NCI-H1417 treated with DMSO at 0.1 percent for 48 hours (cell line): ENCODE results near the gene PCDHB15.
"Not testable (repeated sequence)": the region's sequence is repeated elsewhere in the genome, so short reads cannot be mapped to it uniquely, and the experiment has no call there.

Experiments used
- DNase-seq: peaks from one replicate; lab custom pipeline; 2025; lab: John Stamatoyannopoulos, UW

Gene PCDHB15

GRCh38 chr5:141247434-141247833 lies 2.2 kb downstream of the PCDHB15 start:
- not testable (repeated sequence) for DNase-seq

- no peak for DNase-seq
Observed at GRCh38 chr5:141250576-141250975, 5.4 kb downstream of the PCDHB15 start.

GRCh38 chr5:141258464-141258863 lies 13.3 kb downstream of the PCDHB15 start:
- no peak for DNase-seq

DNA sequence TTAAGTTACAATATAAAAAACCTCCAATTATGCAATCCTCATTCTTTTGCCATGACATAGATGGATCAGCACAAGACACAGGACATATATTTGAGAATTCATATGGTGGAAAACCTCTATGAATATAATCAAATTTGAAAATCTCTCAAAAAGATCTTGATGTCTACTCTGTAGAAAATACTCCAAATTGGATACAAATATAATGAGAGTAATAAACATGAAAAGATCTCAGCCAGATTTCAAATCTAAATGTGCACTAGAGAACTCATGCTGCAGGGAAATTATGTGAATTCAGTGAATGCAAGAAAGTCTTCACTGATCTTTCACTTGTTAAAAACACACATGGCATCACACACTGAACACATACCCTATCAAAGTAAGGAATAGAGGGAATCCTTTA lies 13.8 kb downstream of the PCDHB15 start:
- DNase-seq = no peak

GRCh38 chr5:141260458-141261237 lies 15.5 kb downstream of the PCDHB15 start:
- no peak for DNase-seq

DNA sequence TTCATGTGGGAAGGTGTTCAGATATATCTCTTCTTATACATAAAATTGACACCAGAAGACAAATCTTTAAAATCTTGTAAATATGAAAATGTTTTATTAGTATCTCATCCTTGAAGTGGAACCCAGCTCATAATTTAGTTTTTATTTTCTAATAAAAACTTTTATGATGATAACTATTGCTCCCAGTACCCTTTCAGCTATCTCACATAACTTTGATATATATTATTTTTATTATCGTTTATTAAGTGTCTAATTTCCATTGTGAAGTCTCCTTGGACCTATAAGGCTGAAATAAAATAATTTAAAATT lies 16.0 kb downstream of the PCDHB15 start:
- no peak for DNase-seq

GRCh38 chr5:141269195-141269594 lies 24.0 kb downstream of the PCDHB15 start:
- DNase-seq = no peak

DNA sequence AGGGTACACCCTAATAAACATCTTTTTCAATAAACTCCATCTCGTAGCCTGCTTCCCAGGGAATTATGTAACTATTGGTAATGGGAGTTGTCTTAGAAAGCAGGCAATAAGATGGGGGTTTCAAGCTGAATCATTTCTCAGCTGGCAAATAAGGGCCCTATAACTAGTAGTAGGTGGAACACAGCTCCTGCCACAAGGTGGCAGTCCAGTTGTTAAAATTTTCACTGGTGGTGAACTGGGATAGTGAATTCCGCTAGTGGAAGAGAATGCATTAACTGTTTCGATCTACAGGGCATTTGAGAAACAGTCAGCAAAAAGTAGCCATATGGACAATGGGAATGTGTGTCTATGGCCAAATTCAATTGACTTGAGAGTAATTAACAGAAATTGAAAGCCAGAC lies 27.7 kb downstream of the PCDHB15 start:
- DNase-seq = no peak

DNA sequence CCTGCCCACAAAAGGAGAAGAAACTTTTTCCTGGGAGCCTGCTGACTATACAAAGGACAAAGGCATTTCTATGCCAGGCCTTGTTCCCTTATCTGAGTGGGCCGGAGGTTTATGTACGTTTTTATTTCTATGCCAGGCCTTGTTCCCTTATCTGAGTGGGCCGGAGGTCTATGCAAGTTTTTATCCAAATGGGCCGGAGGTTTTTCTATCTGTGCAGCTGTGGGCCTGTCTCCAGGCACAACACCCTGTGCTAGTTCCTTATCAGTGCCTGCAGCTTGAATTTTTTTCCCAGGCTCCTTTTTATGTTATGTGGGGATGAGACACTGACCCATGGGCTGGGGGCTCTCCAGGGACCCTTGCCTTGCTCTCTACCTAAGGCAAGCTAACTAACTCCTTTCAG lies 53.2 kb downstream of the PCDHB15 start:
- DNase-seq = no peak
